Testis (tissue), 3 donors: ENCODE results near the gene SIRT4. TPM values are rescaled to one million over a fixed set of nuclear protein-coding genes. Genes with fewer than 3 reads are reported as not detected.

ENCODE experiments used
- DNase-seq: peaks from one replicate; pipeline ENCODE4 v3.0.0-alpha.2; 2019
- H3K27ac ChIP-seq, 2 donors: fragments of 200-600 bp; sonication (generic); one replicate each; pipeline ENCODE4 v1.5.1; 2019
- H3K27me3 ChIP-seq: fragments of 200-600 bp; sonication (generic); one replicate; pipeline ENCODE4 v1.5.1; 2019
- H3K36me3 ChIP-seq: fragments of 200-600 bp; sonication (generic); one replicate; pipeline ENCODE4 v1.5.1; 2017; ENCODE audit warnings: low read depth; ENCODE audit errors: missing control alignments
- H3K4me1 ChIP-seq: fragments of 200-600 bp; sonication (generic); one replicate; pipeline ENCODE4 v1.5.1; 2019
- H3K4me3 ChIP-seq, 2 donors: fragments of 200-600 bp; sonication (generic); one replicate each; pipeline ENCODE4 v1.5.1; 2017 to 2019
- H3K9me3 ChIP-seq: fragments of 200-600 bp; sonication (generic); one replicate; pipeline ENCODE4 v1.5.1; 2017
- CTCF ChIP-seq, 3 experiments: fragments of 450-650 bp in 2 of 3; fragments of 200-600 bp in 1 of 3; sonication (generic) in 1 of 3; IDR thresholded peaks; one replicate each; pipeline ENCODE4 v1.5.1; 2016 to 2019; ENCODE audit warnings: antibody characterized with exemption in 3 of 3, mild to moderate bottlenecking in 2 of 3, moderate library complexity in 1 of 3
- POLR2A ChIP-seq: fragments of 450-650 bp; IDR thresholded peaks from one replicate; pipeline ENCODE4 v1.6.1; 2017; ENCODE audit warnings: antibody characterized with exemption, mild to moderate bottlenecking, moderate library complexity
- WGBS, 2 donors: methylation state at CpG; one replicate each; pipeline ENCODE4 v1.1.5; 2018; 5-methylcytosine and 5-hydroxymethylcytosine counted together
- intact Hi-C: fragments of 100-400 bp; cut with DNase I; formaldehyde crosslinking; loops from one replicate; pipeline ENCODE4 v1.15.1; 2023; ENCODE audit warnings: low total_unique reads
- polyA plus RNA-seq: library from polyadenylated mRNA; stranded (reverse); fragments of 350-450 nt; fragmentation: Illumina TruSeq; extraction: RNeasy Lipid Tissue Mini Kit (QIAGEN cat#74804); gene quantifications from one replicate; pipeline ENCODE4 v1.2.3, GENCODE V29; 2014; ENCODE audit warnings: low read depth, low replicate concordance; ENCODE audit not compliant: insufficient read depth
- total RNA-seq, 2 donors: library from RNA; depleted of rRNA; stranded (reverse); fragments of >200 nt; gene quantifications; one replicate each; pipeline ENCODE4 v1.2.3, GENCODE V29; 2016

SIRT4 gene
- total and polyA plus RNA-seq, 3 donors from 2014 or later: 3.3 to 10.0 (median 5.0) TPM

GRCh38 chr12:120353136-120353535, 51.0 kb downstream of the SIRT4 start:
- Histone ChIP-seq H3K36me3 (no peaks in the 10 kb centered on the region), H3K9me3 (no peaks in the 10 kb centered on the region), H3K27me3 (no peaks in the 10 kb centered on the region), H3K27ac (no peak overlapping the region), H3K4me3 (no peak overlapping the region), H3K4me1 (peaks cover 3% of the 10 kb centered on the region)
- TF ChIP-seq POLR2A (no peak), CTCF (IDR thresholded peaks at IDR 0.05) (no peak)
- no peak for DNase-seq
- 95 to 99% methylated on average over 6 of the region's 6 CpGs for WGBS, 2 donors
- intact Hi-C loops: no loop called here

GRCh38 chr12:120353556-120354317, 51.6 kb downstream of the SIRT4 start:
- no peaks in the 10 kb centered on the region for H3K9me3 ChIP-seq
- H3K36me3 ChIP-seq: no peaks in the 10 kb centered on the region
- TF ChIP-seq POLR2A (no peak), CTCF (IDR thresholded peaks at IDR 0.05) (no peak)
- H3K27me3 ChIP-seq: no peaks in the 10 kb centered on the region
- peaks cover 3% of the 10 kb centered on the region for H3K4me1 ChIP-seq
- no peak overlapping the region for H3K4me3 ChIP-seq
- WGBS, 2 donors: 92 to 95% methylated on average over 4 of the region's 4 CpGs
- H3K27ac ChIP-seq: no peak overlapping the region
- no peak for DNase-seq
- intact Hi-C loops: no loop called here

- DNase-seq: peak; percentile 77
- H3K4me1 ChIP-seq: peaks cover 5% of the 10 kb centered on the region
- no peak for TF ChIP-seq POLR2A
- TF ChIP-seq CTCF (IDR thresholded peaks at IDR 0.05): peak; percentile 82 to 90 (median 84)
- H3K36me3 ChIP-seq: no peaks in the 10 kb centered on the region
- intact Hi-C loops: no loop called here
- no peaks in the 10 kb centered on the region for H3K27me3 ChIP-seq
- H3K4me3 ChIP-seq: no peak overlapping the region
- no peak overlapping the region for H3K27ac ChIP-seq
- WGBS, 2 donors: 33 to 46% methylated on average over 13 of the region's 13 CpGs
- H3K9me3 ChIP-seq: no peaks in the 10 kb centered on the region
These were observed 54.5 kb downstream of the SIRT4 start for GRCh38 chr12:120356567-120357030.

GRCh38 chr12:120357104-120357503, 55.0 kb downstream of the SIRT4 start:
- 69 to 83% methylated on average over 5 of the region's 5 CpGs for WGBS, 2 donors
- H3K36me3 ChIP-seq: no peaks in the 10 kb centered on the region
- no peaks in the 10 kb centered on the region for H3K27me3 ChIP-seq
- peaks cover 10% of the 10 kb centered on the region for H3K4me1 ChIP-seq
- H3K27ac ChIP-seq: no peak overlapping the region
- TF ChIP-seq POLR2A: no peak
- no peak for DNase-seq
- intact Hi-C loops: no loop called here
- H3K4me3 ChIP-seq: no peak overlapping the region
- H3K9me3 ChIP-seq: no peaks in the 10 kb centered on the region

- H3K27ac ChIP-seq: no peak overlapping the region
- WGBS, 2 donors: 68 to 73% methylated on average over 18 to 19 of the region's 19 CpGs
- intact Hi-C loops: no loop called here
- no peak overlapping the region for H3K4me3 ChIP-seq
- TF ChIP-seq CTCF (IDR thresholded peaks at IDR 0.05) (no peak), POLR2A (no peak)
- no peaks in the 10 kb centered on the region for H3K9me3 ChIP-seq
- no peaks in the 10 kb centered on the region for H3K36me3 ChIP-seq
- no peak for DNase-seq
- no peaks in the 10 kb centered on the region for H3K27me3 ChIP-seq
- peaks cover 10% of the 10 kb centered on the region for H3K4me1 ChIP-seq
These were observed 56.4 kb downstream of the SIRT4 start for GRCh38 chr12:120358412-120359100.
